Measurements from ENCODE around the gene MXD3. TPM values are rescaled to one million over a fixed set of nuclear protein-coding genes. Genes with fewer than 3 reads are reported as not detected.

Gene MXD3
- total and polyA plus RNA-seq, 7 donors, result 0.80 to 4.2 (median 2.3) TPM

- intact Hi-C loops (cut with DNase I), result no loop called here
- no peak for ATAC-seq
- no peaks in the 10 kb centered on the region for H3K9me3 ChIP-seq
- DNase-seq, result no peak
- no peaks in the 10 kb centered on the region for H3K27me3 ChIP-seq (ENCODE audit: insufficient read depth in 3 of 3, low read length in 2 of 3)
- 79 to 83% (median 79%) methylated on average over 11 of the region's 11 CpGs for WGBS, 3 donors
- peaks cover 8% of the 10 kb centered on the region for H3K4me1 ChIP-seq
- peaks cover 0 to 77% of the 10 kb centered on the region in 2 donors for H3K36me3 ChIP-seq (ENCODE audit: insufficient read depth in 1 of 2, low read depth in 1 of 2)
- no peak overlapping the region for H3K4me3 ChIP-seq
- no peak for TF ChIP-seq CTCF (IDR thresholded peaks at IDR 0.05)
- no peak overlapping the region for H3K27ac ChIP-seq
Measured at GRCh38 chr5:177339107-177339638, 27.5 kb upstream of the MXD3 start.

GRCh38 chr5:177338251-177339106, 26.8 kb upstream of the MXD3 start:
- Histone ChIP-seq H3K27me3 (ENCODE audit: insufficient read depth in 3 of 3, low read length in 2 of 3) (no peaks in the 10 kb centered on the region), H3K27ac (no peak overlapping the region), H3K36me3 (ENCODE audit: insufficient read depth in 1 of 2, low read depth in 1 of 2) (peaks cover 6 to 81% of the 10 kb centered on the region in 2 donors), H3K4me3 (no peak overlapping the region), H3K9me3 (no peaks in the 10 kb centered on the region), H3K4me1 (peaks cover 8% of the 10 kb centered on the region)
- WGBS, 3 donors, result 83 to 88% (median 86%) methylated on average over 22 of the region's 22 CpGs
- intact Hi-C loops (cut with DNase I), result no loop called here
- DNase-seq, result no peak
- ATAC-seq, result no peak
- TF ChIP-seq CTCF (IDR thresholded peaks at IDR 0.05), result no peak

- TF ChIP-seq CTCF (IDR thresholded peaks at IDR 0.05), result no peak
- Histone ChIP-seq H3K27me3 (ENCODE audit: insufficient read depth in 3 of 3, low read length in 2 of 3) (no peaks in the 10 kb centered on the region), H3K4me3 (no peak overlapping the region), H3K4me1 (peaks cover 8% of the 10 kb centered on the region), H3K36me3 (ENCODE audit: insufficient read depth in 1 of 2, low read depth in 1 of 2) (peaks cover 6 to 86% of the 10 kb centered on the region in 2 donors), H3K27ac (peak overlapping the region; percentile 46), H3K9me3 (no peaks in the 10 kb centered on the region)
- DNase-seq (no peak), ATAC-seq (no peak)
- WGBS, 3 donors, result 92 to 96% (median 94%) methylated on average over 30 to 36 of the region's 36 CpGs
- intact Hi-C loops (cut with DNase I), result no loop called here
Measured at GRCh38 chr5:177336603-177337494, 25.2 kb upstream of the MXD3 start.

GRCh38 chr5:177336112-177336511, 24.4 kb upstream of the MXD3 start:
- intact Hi-C loops (cut with DNase I), result no loop called here

More at GRCh38 chr5:177336112-177336511, 24.4 kb upstream of the MXD3 start:
- Histone ChIP-seq H3K4me3 (no peak overlapping the region), H3K27me3 (ENCODE audit: insufficient read depth in 3 of 3, low read length in 2 of 3) (no peaks in the 10 kb centered on the region), H3K9me3 (no peaks in the 10 kb centered on the region), H3K4me1 (peaks cover 8% of the 10 kb centered on the region), H3K36me3 (ENCODE audit: insufficient read depth in 1 of 2, low read depth in 1 of 2) (peaks cover 6 to 85% of the 10 kb centered on the region in 2 donors), H3K27ac (peak overlapping the region; percentile 46)
- DNase-seq (no peak), ATAC-seq (peak in 2 of 4 donors; percentile 45 to 53)
- TF ChIP-seq CTCF (IDR thresholded peaks at IDR 0.05), result no peak
- WGBS, 3 donors, result 62 to 72% (median 62%) methylated on average over 12 of the region's 12 CpGs

All from psoas muscle (tissue), 8 donors.